HCT116 (cell line): ENCODE measurements around the gene EIPR1. TPM values are rescaled to one million over a fixed set of nuclear protein-coding genes. Genes with fewer than 3 reads are reported as not detected.

Experiments used
- ATAC-seq: fragments of 200-7000 bp; cut with Tn5 transposase; 2 replicates; pipeline ENCODE4 v1.9.1; 2020; ENCODE audit warnings: mild to moderate bottlenecking, moderate library complexity
- BruUV-seq: library from RNA; stranded (reverse); fragments of 400-500 nt; replicated peaks from 2 replicates; lab custom pipeline; 2021; lab: Mats Ljungman, UMichigan
- CTCF ChIA-PET: fragments of 300-600 bp; sonication (Branson Sonifier 250); formaldehyde crosslinking; loops from one replicate; lab custom pipeline; 2021; ENCODE audit warnings: antibody characterized with exemption; lab: Charles Lee
- POLR2A ChIA-PET: fragments of 300-600, 350-600 bp; sonication (Branson Sonifier 250); formaldehyde crosslinking; loops from one replicate; lab custom pipeline; 2021; ENCODE audit warnings: antibody characterized with exemption; lab: Charles Lee
- RAD21 ChIA-PET, 2 experiments: fragments of 300-600 bp; sonication (Branson Sonifier 250); formaldehyde crosslinking; loops; one replicate each; lab custom pipeline; 2023; ENCODE audit warnings: low total read pairs in 2 of 2; ENCODE audit not compliant: uncharacterized antibody in 2 of 2, unreplicated experiment in 2 of 2, low non-redundant PET in 1 of 2; lab: Charles Lee
- DNase-seq: peaks from one replicate; pipeline ENCODE4 v3.0.0-alpha.2; 2010; ENCODE audit warnings: low read depth, low spot score
- H2AFZ ChIP-seq: fragments of 200-600 bp; shearing (Covaris generic), sonication (generic); 2 replicates; pipeline ENCODE4 v1.6.1; 2017; ENCODE audit warnings: low read depth, mixed run types, mixed read lengths, antibody characterized with exemption, low read length; ENCODE audit not compliant: poor library complexity, severe bottlenecking
- H3K27ac ChIP-seq: 2 replicates; pipeline ENCODE4 v1.5.1; 2012; ENCODE audit warnings: low read depth, low read length
- H3K27me3 ChIP-seq: fragments of 200-600 bp; sonication (generic); 2 replicates; pipeline ENCODE4 v1.6.1; 2016; ENCODE audit warnings: mixed run types, low read length, mixed read lengths; ENCODE audit not compliant: insufficient read depth
- H3K36me3 ChIP-seq, 2 experiments: fragments of 200-500 bp in 1 of 2; fragments of 200-600 bp in 1 of 2; sonication (Bioruptor generic) in 1 of 2; sonication (generic) in 1 of 2; 2 replicates each; pipeline versions ENCODE4 v1.5.1 to v1.6.1; 2014 to 2016; ENCODE audit warnings: low read length in 2 of 2, inconsistent platforms in 1 of 2, mixed read lengths in 1 of 2, mixed run types in 1 of 2; ENCODE audit not compliant: insufficient read depth in 2 of 2, control insufficient read depth in 1 of 2
- H3K4me1 ChIP-seq, 2 experiments: fragments of 200-600 bp in 1 of 2; sonication (generic) in 1 of 2; 2 replicates each; pipeline versions ENCODE4 v1.5.1 to v1.6.1; 2012 to 2017; ENCODE audit warnings: low read length in 2 of 2, inconsistent platforms in 1 of 2, mild to moderate bottlenecking in 1 of 2, mixed read lengths in 1 of 2, mixed run types in 1 of 2, moderate library complexity in 1 of 2; ENCODE audit not compliant: insufficient read depth in 2 of 2, control insufficient read depth in 1 of 2
- H3K4me2 ChIP-seq: fragments of 200-600 bp; sonication (generic); 2 replicates; pipeline ENCODE4 v1.6.1; 2017; ENCODE audit warnings: mixed run types, low read length, mixed read lengths
- H3K4me3 ChIP-seq, 2 experiments: fragments of 200-600 bp in 1 of 2; sonication (generic) in 1 of 2; replicated peaks in 1 of 2; 2 replicates each; pipeline ENCODE4 v1.5.1; 2011 to 2016; ENCODE audit warnings: low read length in 2 of 2, control low read depth in 1 of 2, low read depth in 1 of 2, mild to moderate bottlenecking in 1 of 2, mixed read lengths in 1 of 2, mixed run types in 1 of 2
- H3K79me2 ChIP-seq: fragments of 200-600 bp; sonication (generic); 2 replicates; pipeline ENCODE4 v1.6.1; 2017; ENCODE audit warnings: mild to moderate bottlenecking, mixed run types, low read length, moderate library complexity, mixed read lengths; ENCODE audit not compliant: insufficient read depth
- H3K9ac ChIP-seq: fragments of 200-600 bp; sonication (generic); 2 replicates; pipeline ENCODE4 v1.6.1; 2016; ENCODE audit warnings: low read length, mixed read lengths
- H3K9me2 ChIP-seq: fragments of 200-600 bp; sonication (generic), shearing (Covaris generic); 2 replicates; pipeline ENCODE4 v1.6.1; 2017; ENCODE audit warnings: mixed run types, mild to moderate bottlenecking, moderate library complexity; ENCODE audit not compliant: insufficient read depth
- H3K9me3 ChIP-seq, 2 experiments: fragments of 200-500 bp in 1 of 2; fragments of 200-600 bp in 1 of 2; sonication (Bioruptor generic) in 1 of 2; sonication (generic) in 1 of 2; 2 replicates each; pipeline ENCODE4 v1.6.1; 2014 to 2017; ENCODE audit warnings: low read length in 2 of 2, mixed read lengths in 2 of 2, inconsistent platforms in 1 of 2, low read depth in 1 of 2, mild to moderate bottlenecking in 1 of 2, mixed run types in 1 of 2, moderate library complexity in 1 of 2; ENCODE audit not compliant: control insufficient read depth in 1 of 2, insufficient read depth in 1 of 2
- H4K20me1 ChIP-seq: fragments of 200-600 bp; sonication (generic), shearing (Covaris generic); 2 replicates; pipeline ENCODE4 v1.6.1; 2017; ENCODE audit warnings: mixed run types, mild to moderate bottlenecking, moderate library complexity; ENCODE audit not compliant: insufficient read depth
- CBX3 ChIP-seq: IDR thresholded peaks from 2 replicates; pipeline ENCODE4 v1.6.1; 2012; ENCODE audit warnings: low read depth
- EGR1 ChIP-seq: IDR thresholded peaks from 2 replicates; pipeline ENCODE4 v1.6.1; 2012; ENCODE audit warnings: low read depth
- ELF1 ChIP-seq: IDR thresholded peaks from 2 replicates; pipeline ENCODE4 v1.6.1; 2012; ENCODE audit warnings: low read depth, borderline replicate concordance
- EZH2 ChIP-seq: fragments of 200-600 bp; sonication (generic); IDR thresholded peaks from 2 replicates; pipeline ENCODE4 v1.6.1; 2017; ENCODE audit warnings: antibody characterized with exemption, mixed run types
- EZH2phosphoT487 ChIP-seq: fragments of 200-600 bp; IDR thresholded peaks from 2 replicates; pipeline ENCODE4 v1.6.1; 2018; ENCODE audit warnings: antibody characterized with exemption, borderline replicate concordance
- FOSL1 ChIP-seq: IDR thresholded peaks from 2 replicates; pipeline ENCODE4 v1.6.1; 2012; ENCODE audit warnings: low read depth
- POLR2A ChIP-seq: IDR thresholded peaks from 2 replicates; pipeline ENCODE4 v1.7.0; 2011; ENCODE audit warnings: borderline replicate concordance; ENCODE audit not compliant: insufficient read depth, insufficient read length; ENCODE audit errors: extremely low read depth
- POLR2AphosphoS5 ChIP-seq: IDR thresholded peaks from 2 replicates; pipeline ENCODE4 v1.6.1; 2011; ENCODE audit warnings: mild to moderate bottlenecking, low read depth, low read length, moderate library complexity
- RAD21 ChIP-seq: IDR thresholded peaks from 2 replicates; pipeline ENCODE4 v1.6.1; 2012; ENCODE audit warnings: low read depth, mild to moderate bottlenecking
- SIN3A ChIP-seq: IDR thresholded peaks from 2 replicates; pipeline ENCODE4 v1.6.1; 2012; ENCODE audit warnings: low read depth
- SP1 ChIP-seq: IDR thresholded peaks from 2 replicates; pipeline ENCODE4 v1.6.1; 2012; ENCODE audit warnings: low read depth
- TCF7L2 ChIP-seq: IDR thresholded peaks from 2 replicates; pipeline ENCODE4 v1.7.0; 2011; ENCODE audit warnings: borderline replicate concordance, inconsistent platforms; ENCODE audit not compliant: insufficient read depth, insufficient read length; ENCODE audit errors: extremely low read depth
- YY1 ChIP-seq: IDR thresholded peaks from 2 replicates; pipeline ENCODE4 v1.6.1; 2011; ENCODE audit warnings: low read length, low read depth, moderate library complexity, mild to moderate bottlenecking; ENCODE audit not compliant: insufficient replicate concordance; ENCODE audit errors: extremely low read depth
- ZFX ChIP-seq: fragments of 450-650 bp; IDR thresholded peaks from 2 replicates; pipeline ENCODE4 v1.6.1; 2017
- ZNF274 ChIP-seq: fragments of 200-500 bp; sonication (Bioruptor generic); IDR thresholded peaks from 2 replicates; pipeline ENCODE4 v1.6.1; 2014; ENCODE audit warnings: mild to moderate bottlenecking, low read depth, low read length, inconsistent platforms
- intact Hi-C: fragments of 100-400 bp; cut with micrococcal nuclease; formaldehyde crosslinking; loops from 2 replicates; pipeline ENCODE4 v1.10.0; 2022
- total RNA-seq: library from RNA; stranded (reverse); gene quantifications from one replicate; pipeline ENCODE4 v1.2.1, GENCODE V29; 2021; ENCODE audit not compliant: unreplicated experiment
- TF ChIP-seq, protein P1 (sequence below): IDR thresholded peaks from 2 replicates; pipeline ENCODE4 v1.6.1; 2012; ENCODE audit warnings: low read depth
- TF ChIP-seq, protein P2 (sequence below): IDR thresholded peaks from 2 replicates; pipeline ENCODE4 v1.6.1; 2011; ENCODE audit warnings: mild to moderate bottlenecking, low read length, moderate library complexity; ENCODE audit not compliant: insufficient replicate concordance; ENCODE audit errors: extremely low read depth

EIPR1 gene
- total RNA-seq, 1 experiment from 2014 or later = 36.9 TPM

DNA sequence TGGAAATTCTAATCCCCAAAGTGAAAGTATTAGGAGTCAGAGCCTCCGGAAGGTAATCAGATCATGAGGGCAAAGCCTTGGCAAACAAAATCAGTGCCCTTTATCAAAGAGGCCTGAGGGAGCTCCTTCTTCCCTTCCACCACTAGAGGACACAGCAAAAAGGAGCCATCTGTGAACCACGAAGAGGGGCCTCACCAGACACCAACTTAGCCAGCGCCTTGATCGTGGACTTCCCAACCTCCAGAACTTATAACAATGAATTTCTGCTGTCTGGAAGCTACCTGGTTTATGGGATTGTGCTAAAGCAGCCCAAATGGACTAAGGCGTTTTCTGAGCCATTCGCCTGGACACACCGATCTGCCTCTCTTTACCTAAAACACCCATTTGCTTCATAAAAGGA, 133.1 kb downstream of the EIPR1 start:
- ATAC-seq (no peak), DNase-seq (no peak)
- H4K20me1 ChIP-seq = no peaks in the 10 kb centered on the region
- H3K9ac ChIP-seq = no peak overlapping the region
- H3K9me3 ChIP-seq = peaks cover 0 to 5% of the 10 kb centered on the region in 2 experiments; a peak in 1 of 4 replicates
- CTCF ChIA-PET = no interaction called here
- BruUV-seq = no TSS peak
- H3K27me3 ChIP-seq = no peaks in the 10 kb centered on the region
- no peak overlapping the region for H3K4me2 ChIP-seq
- H3K9me2 ChIP-seq = no peaks in the 10 kb centered on the region
- no peak overlapping the region for H3K27ac ChIP-seq
- no peak overlapping the region for H3K4me3 ChIP-seq
- RAD21 ChIA-PET = no interaction called here
- intact Hi-C loops = no loop called here
- no peaks in the 10 kb centered on the region for H3K4me1 ChIP-seq
- TF ChIP-seq ZFX (no peak), SIN3A (no peak), CBX3 (no peak), ZNF274 (no peak), FOSL1 (no peak), EZH2 (no peak), EZH2phosphoT487 (no peak)
- POLR2A ChIA-PET = no interaction called here
- H2AFZ ChIP-seq = no peak overlapping the region
- H3K36me3 ChIP-seq = no peaks in the 10 kb centered on the region
- no peaks in the 10 kb centered on the region for H3K79me2 ChIP-seq

DNA sequence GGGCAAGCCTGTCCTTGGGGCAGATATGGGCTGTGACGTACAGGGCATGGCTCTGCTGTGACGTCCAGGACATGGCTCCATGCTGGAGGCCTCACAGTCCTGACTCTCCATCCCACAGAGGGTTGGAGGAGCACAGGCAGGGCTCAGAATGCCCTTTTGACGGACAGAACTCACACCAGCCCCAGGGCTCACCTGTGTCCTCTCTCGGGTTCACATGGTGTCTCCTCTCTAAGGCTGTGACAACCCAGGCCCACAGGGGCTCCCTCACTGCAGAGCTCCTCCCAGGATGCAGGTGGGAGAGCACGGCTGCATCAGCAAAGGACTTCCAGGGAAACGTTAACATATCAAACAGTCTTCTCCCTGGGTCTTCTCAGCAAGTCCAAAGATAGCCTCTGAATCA, 133.8 kb downstream of the EIPR1 start:
- no TSS peak for BruUV-seq
- Histone ChIP-seq H3K36me3 (no peaks in the 10 kb centered on the region), H3K79me2 (no peaks in the 10 kb centered on the region), H3K9ac (no peak overlapping the region), H3K27ac (no peak overlapping the region), H2AFZ (no peak overlapping the region), H3K27me3 (no peaks in the 10 kb centered on the region), H4K20me1 (no peaks in the 10 kb centered on the region), H3K9me2 (no peaks in the 10 kb centered on the region), H3K9me3 (no peaks in the 10 kb centered on the region; a peak in 1 of 4 replicates), H3K4me1 (no peaks in the 10 kb centered on the region), H3K4me2 (no peak overlapping the region), H3K4me3 (no peak overlapping the region)
- intact Hi-C loops = no loop called here
- DNase-seq (no peak), ATAC-seq (no peak)
- ChIA-PET CTCF (no interaction called here), POLR2A (no interaction called here), RAD21 (no interaction called here)
- TF ChIP-seq ELF1 (no peak), SIN3A (no peak), SP1 (no peak), YY1 (no peak), EZH2 (no peak), POLR2A (no peak), TCF7L2 (no peak), POLR2AphosphoS5 (no peak), RAD21 (no peak), ZNF274 (no peak), FOSL1 (no peak), EGR1 (no peak), ZFX (no peak)
- TF ChIP-seq, protein P1, sequence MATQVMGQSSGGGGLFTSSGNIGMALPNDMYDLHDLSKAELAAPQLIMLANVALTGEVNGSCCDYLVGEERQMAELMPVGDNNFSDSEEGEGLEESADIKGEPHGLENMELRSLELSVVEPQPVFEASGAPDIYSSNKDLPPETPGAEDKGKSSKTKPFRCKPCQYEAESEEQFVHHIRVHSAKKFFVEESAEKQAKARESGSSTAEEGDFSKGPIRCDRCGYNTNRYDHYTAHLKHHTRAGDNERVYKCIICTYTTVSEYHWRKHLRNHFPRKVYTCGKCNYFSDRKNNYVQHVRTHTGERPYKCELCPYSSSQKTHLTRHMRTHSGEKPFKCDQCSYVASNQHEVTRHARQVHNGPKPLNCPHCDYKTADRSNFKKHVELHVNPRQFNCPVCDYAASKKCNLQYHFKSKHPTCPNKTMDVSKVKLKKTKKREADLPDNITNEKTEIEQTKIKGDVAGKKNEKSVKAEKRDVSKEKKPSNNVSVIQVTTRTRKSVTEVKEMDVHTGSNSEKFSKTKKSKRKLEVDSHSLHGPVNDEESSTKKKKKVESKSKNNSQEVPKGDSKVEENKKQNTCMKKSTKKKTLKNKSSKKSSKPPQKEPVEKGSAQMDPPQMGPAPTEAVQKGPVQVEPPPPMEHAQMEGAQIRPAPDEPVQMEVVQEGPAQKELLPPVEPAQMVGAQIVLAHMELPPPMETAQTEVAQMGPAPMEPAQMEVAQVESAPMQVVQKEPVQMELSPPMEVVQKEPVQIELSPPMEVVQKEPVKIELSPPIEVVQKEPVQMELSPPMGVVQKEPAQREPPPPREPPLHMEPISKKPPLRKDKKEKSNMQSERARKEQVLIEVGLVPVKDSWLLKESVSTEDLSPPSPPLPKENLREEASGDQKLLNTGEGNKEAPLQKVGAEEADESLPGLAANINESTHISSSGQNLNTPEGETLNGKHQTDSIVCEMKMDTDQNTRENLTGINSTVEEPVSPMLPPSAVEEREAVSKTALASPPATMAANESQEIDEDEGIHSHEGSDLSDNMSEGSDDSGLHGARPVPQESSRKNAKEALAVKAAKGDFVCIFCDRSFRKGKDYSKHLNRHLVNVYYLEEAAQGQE = no peak
- TF ChIP-seq, protein P2, sequence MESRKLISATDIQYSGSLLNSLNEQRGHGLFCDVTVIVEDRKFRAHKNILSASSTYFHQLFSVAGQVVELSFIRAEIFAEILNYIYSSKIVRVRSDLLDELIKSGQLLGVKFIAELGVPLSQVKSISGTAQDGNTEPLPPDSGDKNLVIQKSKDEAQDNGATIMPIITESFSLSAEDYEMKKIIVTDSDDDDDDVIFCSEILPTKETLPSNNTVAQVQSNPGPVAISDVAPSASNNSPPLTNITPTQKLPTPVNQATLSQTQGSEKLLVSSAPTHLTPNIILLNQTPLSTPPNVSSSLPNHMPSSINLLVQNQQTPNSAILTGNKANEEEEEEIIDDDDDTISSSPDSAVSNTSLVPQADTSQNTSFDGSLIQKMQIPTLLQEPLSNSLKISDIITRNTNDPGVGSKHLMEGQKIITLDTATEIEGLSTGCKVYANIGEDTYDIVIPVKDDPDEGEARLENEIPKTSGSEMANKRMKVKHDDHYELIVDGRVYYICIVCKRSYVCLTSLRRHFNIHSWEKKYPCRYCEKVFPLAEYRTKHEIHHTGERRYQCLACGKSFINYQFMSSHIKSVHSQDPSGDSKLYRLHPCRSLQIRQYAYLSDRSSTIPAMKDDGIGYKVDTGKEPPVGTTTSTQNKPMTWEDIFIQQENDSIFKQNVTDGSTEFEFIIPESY = no peak
